ENCODE data around the gene ANO1.

ANO1 gene

GRCh38 chr11:70074746-70075145 lies 3.4 kb upstream of the ANO1 start:
- no peak for DNase-seq

GRCh38 chr11:70075836-70076235 lies 2.3 kb upstream of the ANO1 start:
- no peak for DNase-seq

- DNase-seq = no peak
Observed at GRCh38 chr11:70076461-70076931, 1.6 kb upstream of the ANO1 start.

- DNase-seq = no peak
Observed at GRCh38 chr11:70077411-70078094, 564 bp upstream of the ANO1 start.

GRCh38 chr11:70078781-70079616 lies 882 bp downstream of the ANO1 start:
- no peak for DNase-seq

- DNase-seq = no peak
Observed at GRCh38 chr11:70079691-70080090, 1.6 kb downstream of the ANO1 start.

GRCh38 chr11:70080763-70081162 lies 2.6 kb downstream of the ANO1 start:
- DNase-seq = peak; percentile 14

GRCh38 chr11:70082829-70083228 lies 4.7 kb downstream of the ANO1 start:
- DNase-seq = no peak

GRCh38 chr11:70084046-70084984 lies 6.2 kb downstream of the ANO1 start:
- DNase-seq = no peak

- DNase-seq = no peak
Observed at GRCh38 chr11:70085815-70086769, 8.0 kb downstream of the ANO1 start.

- no peak for DNase-seq
Observed at GRCh38 chr11:70087446-70088167, 9.5 kb downstream of the ANO1 start.

GRCh38 chr11:70088735-70089250 lies 10.7 kb downstream of the ANO1 start:
- DNase-seq = no peak

GRCh38 chr11:70089631-70090030 lies 11.5 kb downstream of the ANO1 start:
- DNase-seq = no peak

GRCh38 chr11:70090961-70091381 lies 12.9 kb downstream of the ANO1 start:
- DNase-seq = no peak

- no peak for DNase-seq
Observed at GRCh38 chr11:70091638-70092037, 13.5 kb downstream of the ANO1 start.

GRCh38 chr11:70092959-70093715 lies 15.0 kb downstream of the ANO1 start:
- DNase-seq = no peak

GRCh38 chr11:70095541-70096252 lies 17.6 kb downstream of the ANO1 start:
- DNase-seq = no peak

GRCh38 chr11:70097783-70098563 lies 19.9 kb downstream of the ANO1 start:
- DNase-seq = no peak

GRCh38 chr11:70098936-70099335 lies 20.8 kb downstream of the ANO1 start:
- DNase-seq = no peak
